NCI-H1417 (cell line): ENCODE data around the gene NDUFA6.
"Not testable (repeated sequence)": the region's sequence is repeated elsewhere in the genome, so short reads cannot be mapped to it uniquely, and the experiment has no call there.

Experiments used
- DNase-seq, 3 experiments: peaks; one replicate each; lab custom pipeline; 2025; lab: John Stamatoyannopoulos, UW

Gene NDUFA6

DNA sequence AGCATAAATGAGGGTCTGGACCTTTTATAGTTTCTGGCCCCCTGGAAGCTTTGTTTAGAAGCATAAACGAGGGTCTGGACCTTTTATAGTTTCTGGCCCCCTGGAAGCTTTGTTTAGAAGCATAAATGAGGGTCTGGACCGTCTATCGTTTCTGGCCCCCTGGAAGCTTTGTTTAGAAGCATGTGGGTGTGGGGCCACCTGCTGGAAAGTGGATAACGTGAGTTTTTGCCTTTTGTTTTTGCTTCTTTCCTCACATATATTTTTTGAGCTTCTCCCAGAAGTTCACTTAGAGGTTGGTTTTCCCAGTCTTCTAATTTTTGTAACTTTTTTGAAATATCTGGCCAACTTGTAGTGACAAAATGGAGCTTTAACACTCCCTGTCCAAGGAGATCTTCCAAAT lies 22.2 kb upstream of the NDUFA6 start:
- peak in 2 of 3 experiments; percentile 5 to 34 for DNase-seq

DNA sequence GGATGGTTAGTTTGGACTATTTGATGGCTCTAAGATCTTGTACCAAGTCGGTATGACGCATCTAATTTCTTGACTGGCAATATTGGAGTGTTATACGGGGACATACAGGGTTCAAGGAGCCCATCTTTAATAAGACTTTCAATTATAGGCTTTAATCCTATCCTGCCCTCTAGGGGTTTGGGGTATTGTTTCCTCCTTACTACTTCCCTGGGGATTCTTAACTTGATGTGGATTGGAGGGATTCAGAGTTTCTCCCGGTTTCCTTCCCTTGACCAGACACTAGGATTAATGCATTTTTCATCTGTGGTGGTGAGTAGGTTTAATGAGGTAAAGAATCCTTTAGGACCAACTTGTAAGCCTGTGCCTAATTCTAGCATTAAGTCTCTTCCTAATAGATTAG lies 21.2 kb upstream of the NDUFA6 start:
- DNase-seq: no peak

DNA sequence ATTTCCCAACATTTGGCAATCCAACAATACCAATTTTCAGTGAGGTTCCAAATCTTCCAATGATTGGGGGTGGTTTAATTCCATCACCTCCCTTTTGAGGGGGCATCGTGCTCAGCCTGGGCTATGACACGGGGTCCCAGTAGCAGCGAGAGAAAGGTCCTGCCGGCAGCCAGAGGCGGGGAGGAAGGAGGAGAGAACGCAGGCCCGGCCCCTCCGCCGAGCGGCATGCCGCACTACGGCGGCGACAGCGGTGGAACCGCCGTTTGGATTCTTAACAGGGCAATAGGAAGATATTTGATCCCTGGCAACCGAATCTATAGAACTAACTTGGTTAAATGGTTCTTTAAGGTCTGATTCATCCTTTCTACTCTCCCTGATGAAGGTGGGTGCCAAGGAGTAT lies 18.3 kb upstream of the NDUFA6 start:
- no peak for DNase-seq

DNA sequence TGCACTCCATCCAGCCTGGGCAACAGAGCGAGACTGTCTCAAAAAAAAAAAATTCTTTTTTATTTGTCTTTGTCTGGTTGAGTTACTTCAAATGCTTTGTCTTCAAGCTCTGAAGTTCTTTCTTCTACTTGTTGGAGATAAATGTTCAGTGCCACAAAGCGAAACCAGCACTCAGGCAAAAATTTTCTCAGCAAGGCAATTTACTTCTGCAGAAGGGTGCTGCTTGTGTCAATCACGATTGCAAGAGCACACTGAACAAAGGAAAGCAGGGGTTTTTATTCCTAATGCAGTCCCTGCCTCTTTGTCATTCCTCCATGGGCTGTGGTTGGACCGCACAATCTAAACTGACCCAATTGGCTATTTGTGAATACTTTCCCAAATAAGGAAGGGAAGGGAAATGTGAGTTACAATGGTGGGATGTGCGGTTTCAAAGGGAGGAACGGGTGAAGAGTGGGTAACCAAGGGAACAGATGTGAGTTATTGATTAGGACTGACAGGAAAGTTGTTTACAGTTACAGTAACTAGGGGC lies 13.8 kb upstream of the NDUFA6 start:
- not testable (repeated sequence) for DNase-seq

DNA sequence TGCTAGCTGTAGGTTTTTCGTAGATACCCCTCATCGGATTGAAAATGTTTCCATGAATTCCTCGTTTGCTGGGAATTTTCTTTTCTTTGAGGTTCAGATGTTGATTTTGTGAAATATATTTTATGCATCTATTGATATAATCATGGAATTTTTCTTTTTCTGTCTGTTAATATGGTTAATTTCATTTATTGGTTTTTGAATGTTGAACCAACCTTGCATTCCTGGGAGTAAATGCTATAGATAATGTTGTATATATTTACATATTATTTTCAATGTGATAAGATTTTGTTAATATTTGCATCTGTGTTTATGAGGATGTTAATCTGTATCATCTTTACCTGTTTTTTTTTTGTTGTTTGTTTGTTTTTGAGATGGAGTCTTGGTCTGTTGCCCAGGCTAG lies 10.6 kb upstream of the NDUFA6 start:
- no peak for DNase-seq

DNA sequence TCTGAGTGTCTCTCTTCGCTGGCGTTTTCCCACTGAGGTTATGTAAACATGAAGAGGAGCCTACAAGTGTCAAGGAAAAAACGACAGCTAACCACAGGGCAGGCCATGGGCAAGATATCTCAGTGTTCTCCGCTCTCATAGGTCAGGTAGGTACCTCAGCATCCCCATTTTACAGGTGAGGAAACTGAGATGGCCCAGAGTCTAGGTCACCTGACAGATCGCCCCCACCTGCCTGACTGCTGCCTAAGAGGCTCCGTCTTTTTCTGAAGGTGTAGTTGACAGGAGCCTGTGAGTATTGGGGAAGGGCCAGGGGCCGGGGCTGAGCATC lies 847 bp upstream of the NDUFA6 start:
- no peak for DNase-seq

DNA sequence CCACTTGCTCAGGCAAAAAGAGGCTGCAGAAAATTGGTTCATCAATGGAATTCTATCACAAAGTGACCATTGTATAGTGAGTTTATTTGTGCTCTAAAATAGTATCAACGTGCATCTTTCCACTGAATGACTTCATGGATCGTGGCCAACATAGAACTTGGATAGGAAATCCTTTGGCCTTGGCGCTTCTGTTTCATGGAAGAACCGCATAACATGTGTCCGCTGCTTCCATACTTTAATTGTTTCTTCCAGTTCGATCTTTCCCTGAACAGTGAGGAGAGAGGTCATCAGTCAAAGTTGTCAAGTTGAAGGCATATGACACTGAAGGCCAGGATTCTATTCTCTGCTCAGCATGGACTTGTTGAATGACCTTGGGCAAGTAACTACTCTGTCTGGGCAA lies 4.5 kb downstream of the NDUFA6 start:
- no peak for DNase-seq

DNA sequence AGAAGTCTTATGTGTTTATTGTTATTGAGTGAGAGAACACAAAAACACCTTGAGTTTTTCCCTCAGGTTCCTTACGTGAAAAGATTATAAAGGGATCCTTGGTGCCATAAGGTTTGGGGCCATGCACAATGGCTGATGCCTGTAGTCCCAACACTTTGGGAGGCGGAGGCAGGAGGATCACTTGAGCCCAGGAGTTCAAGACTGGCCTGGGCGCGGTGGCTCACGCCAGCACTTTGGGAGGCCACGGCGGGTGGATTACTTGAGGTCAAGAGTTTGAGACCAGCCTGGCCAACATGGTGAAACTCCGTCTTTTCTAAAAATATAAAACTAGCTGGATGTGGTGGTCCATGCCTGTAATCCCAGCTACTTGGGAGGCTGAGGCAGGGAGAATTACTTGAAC lies 5.7 kb downstream of the NDUFA6 start:
- no peak for DNase-seq

DNA sequence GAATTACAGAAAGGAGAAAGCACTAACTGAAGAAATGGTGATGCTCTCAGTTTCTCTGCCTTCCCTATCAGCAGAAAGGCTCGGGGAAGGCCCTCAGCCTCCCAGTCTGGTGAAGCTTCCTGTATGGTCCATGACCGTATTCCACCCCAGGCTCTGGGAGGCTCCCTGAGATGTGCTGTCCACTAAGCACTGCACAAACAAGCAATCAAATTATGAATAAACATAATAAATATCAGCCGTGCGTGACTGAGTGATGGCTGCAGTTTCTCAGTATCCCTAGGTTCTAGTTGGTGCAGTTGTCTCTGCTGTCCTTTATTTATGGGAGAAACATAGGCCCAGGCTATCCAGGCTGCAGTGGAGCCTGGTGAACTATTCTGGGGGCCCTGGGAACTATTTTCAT lies 7.5 kb downstream of the NDUFA6 start:
- DNase-seq: peak in 1 of 3 experiments; percentile 1

DNA sequence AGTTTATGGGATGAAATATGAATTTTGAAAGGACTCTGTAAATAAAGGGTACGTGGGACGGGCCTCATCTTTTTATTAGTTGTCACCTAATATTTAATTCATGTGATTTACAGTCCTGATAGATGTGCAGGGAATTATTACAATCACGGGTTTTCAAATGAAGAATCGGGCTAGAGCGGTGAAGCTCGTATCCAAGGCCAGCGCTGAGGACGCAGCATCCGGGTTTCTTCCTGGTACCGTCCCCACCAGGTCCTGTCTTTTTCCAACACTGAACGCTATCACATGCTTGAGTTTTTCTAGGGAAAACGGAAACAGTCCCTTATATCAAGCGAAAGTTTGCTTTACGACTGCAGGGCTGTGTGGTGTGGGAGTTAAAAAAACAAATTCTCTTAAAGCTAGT lies 10.3 kb downstream of the NDUFA6 start:
- peak; percentile 29 to 65 (median 32) for DNase-seq

DNA sequence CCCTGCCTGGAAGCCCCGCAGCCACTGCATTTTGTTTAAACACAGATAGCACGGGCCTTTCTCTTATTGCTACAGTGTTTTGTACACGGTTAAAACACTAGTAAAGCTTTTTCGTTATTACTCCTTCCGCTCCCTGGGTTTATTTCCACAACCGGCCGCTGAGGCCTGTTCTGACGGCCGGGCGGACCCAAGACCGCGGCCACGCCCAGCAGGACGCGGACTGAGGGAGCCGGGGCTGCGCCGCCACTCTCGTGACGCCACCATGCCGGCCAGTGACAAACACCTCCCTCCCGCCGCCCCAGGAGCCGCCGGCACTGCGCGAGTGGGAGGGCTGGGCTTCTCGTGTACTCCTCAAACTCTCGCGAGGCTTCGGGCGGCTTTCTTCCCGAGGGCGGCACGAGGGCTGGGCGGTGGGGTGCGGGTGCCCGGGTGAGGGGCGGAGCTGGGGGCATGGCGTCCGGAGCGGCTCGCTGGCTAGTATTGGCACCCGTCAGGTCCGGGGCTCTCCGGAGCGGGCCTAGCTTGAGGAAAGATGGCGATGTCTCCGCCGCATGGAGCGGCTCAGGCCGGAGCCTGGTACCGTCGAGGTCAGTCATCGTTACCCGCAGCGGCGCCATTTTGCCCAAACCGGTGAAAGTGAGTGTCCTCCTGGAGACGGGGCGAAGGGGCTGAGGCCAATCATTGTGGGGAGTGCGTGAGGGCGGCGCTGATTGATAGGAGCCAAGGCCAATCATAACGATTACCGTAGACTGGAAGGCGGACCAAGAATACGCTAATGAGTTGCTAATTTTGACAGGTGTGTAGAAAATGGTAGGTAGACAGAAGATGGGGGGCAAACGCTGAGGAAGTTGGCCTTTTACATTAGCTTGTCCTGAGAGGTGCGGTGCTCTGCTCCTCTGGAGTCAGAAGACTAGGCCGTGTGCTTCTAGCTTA lies 11.0 kb downstream of the NDUFA6 start, which contains the start of gene SMDT1:
Gene SMDT1, plus strand, starts transcription at position 382 of the 933 bp plus-strand sequence. Its CDS starts 69 bp downstream, at position 451.
- DNase-seq: peak; percentile 95 to 97 (median 95)

DNA sequence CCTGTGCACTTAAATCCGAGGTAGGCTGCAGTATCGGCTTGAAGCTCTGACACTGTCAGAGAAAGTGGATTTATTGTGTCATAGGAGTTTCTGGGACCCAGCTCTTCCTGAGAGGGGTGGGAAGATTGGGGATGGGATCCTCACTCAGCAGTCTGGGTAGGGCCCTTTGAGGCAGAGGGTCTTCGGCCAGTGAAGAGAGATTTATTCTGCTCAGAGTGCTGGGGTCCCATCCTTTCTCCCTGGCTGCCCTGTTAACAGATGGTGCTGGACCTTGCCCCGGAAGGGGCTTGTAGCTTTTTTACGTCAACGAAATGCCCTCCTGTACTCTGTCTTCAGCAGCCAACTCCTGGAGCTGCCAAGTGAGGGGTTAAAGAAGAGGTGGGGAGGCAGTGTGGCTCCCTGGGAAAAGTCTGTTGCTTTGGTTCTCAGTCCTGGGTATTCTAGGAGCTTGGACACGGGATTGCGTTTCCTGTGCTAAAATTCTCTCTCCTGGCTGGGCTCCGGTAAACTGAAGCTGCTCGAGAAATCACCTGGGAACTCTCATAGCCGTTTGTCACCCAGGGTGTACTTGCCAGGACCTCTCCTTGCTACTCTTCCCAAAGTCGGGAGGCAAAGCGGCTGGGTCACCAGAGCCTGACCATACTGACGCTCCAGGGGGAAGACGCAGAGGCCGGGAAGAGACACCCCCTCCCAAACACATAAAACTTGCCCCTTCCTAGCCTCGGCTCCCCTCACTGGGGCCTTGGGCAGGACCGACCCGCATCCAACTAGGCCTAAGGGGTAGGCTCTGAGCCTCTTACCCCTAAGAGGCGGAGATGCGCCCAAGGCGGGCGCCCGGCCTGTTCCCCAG lies 11.9 kb downstream of the NDUFA6 start:
- DNase-seq: no peak

DNA sequence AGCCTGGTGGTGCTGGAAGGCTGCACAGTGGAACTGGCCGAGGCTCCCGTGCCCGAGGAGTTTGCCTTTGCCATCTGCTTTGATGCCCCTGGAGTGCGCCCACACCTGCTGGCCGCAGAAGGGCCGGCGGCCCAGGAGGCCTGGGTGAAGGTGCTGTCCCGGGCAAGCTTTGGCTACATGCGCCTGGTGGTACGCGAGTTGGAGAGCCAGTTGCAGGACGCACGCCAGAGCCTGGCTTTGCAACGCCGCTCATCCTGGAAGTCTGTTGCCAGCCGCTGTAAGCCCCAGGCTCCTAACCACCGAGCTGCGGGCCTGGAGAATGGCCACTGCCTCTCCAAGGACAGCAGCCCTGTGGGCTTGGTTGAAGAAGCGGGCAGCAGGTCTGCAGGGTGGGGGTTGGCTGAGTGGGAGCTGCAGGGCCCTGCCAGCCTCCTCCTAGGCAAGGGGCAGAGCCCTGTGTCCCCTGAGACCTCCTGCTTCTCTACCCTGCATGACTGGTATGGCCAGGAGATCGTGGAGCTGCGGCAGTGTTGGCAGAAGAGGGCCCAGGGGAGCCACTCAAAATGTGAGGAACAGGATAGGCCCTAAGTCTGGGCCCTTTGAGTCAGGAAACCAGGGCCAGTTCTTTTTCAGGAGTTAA lies 13.0 kb downstream of the NDUFA6 start:
- no peak for DNase-seq

DNA sequence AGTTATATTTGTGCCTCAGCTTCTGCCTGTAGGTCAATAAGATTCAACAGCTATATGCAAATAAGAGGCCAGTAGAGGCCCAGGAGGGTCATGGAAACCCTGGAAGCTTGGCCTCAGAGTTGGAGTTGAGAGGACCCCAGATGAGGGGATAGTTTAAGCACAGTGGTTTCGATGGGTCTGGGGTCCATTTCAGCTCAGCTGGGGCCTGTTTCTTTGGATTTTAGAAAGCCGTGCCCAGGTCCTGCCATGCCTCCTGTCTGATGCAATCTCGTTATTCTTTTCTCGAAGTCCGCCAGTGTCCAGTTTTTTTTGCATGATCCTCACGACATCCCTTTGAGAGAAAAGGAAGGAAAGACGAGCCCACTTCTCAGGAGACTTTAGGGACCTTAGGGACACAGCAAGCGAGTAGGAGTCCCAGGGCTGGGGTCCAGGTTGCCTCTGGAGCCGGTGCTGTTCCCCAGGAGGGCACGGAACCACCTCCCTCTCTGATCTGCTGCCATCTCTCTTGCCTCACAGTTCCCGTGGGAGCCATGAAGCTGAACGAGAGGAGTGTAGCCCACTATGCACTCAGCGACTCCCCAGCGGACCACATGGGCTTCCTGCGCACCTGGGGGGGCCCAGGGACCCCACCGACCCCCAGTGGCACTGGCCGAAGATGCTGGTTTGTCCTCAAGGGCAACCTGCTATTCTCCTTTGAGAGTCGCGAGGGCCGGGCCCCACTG lies 13.6 kb downstream of the NDUFA6 start:
- no peak for DNase-seq

DNA sequence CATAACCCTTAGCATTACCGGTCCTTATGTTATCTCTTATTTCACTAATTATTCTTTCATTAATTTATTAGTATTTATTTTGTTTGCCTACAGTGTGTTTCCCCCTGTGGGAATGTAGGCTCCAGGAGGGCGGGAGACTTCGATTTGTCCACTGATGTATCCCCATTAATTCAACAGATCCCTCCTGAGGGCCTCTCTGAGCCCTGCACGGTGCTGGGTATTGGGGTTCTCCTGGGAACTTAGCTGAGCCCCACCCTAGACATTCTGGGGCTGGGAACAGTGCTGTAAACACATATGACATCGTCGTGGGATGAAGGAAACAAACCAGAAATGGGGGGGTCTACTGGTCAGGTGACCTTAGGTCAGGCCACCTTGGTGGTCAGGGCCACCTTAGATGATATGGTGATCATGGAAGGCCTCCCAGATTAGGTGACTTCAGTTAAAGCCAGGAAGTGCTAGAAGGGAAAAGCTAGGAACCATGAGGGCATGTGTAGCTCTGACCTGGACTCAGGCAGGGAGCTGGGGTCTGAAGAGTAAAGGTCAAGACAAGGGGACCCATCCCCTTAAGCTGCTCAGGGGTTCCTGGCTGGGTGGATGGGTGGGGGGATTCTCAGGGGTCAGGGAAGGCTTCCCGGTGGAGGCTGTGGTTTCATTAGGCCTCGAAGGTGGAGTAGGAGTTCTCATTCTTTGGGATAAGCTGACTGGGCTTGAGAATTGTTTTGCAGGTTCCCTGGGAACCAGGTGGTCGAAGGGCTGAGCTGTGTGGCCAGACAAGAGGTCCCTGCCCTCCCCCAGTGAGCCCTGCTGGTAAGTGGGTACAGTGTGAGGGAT lies 15.5 kb downstream of the NDUFA6 start:
- DNase-seq: no peak

DNA sequence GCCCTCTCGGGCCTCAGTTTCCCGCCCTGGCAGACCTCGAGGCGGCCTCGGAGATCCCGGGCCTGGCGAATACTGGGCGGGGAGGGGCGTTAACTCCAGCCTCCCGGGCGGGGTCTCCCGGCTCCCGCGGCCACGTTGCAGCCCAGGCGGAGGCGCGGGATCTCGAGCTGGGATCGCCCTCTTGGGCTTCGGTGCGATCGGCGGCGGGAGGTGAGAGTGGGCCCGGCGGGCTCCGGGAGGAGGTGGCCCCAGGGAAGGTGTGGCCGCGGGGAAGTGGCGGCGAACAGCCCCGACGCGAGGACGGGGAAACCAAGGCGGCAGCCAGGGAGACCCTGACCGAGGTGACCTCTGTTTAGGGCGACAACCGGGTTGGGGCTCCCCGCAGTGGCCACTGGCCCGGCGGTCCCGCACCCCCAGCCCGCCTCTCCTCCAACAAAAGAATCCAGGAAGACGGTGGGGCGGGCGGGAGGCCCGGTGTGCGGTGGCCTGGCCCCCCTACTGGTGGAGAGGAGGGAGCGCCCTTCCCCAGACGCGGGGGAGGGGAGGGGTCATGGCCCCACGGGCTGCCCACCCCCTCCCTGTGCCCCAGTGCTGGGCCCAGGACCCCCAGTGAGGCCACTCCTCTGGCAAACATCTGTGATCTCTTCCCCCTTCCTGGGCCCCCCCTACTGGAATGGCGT lies 16.3 kb downstream of the NDUFA6 start, which contains the start of gene PHETA2:
Gene PHETA2, plus strand, starts transcription at position 117 of the 680 bp plus-strand sequence. CDS start 3,046 bp downstream, outside the sequence.
- DNase-seq: no peak

DNA sequence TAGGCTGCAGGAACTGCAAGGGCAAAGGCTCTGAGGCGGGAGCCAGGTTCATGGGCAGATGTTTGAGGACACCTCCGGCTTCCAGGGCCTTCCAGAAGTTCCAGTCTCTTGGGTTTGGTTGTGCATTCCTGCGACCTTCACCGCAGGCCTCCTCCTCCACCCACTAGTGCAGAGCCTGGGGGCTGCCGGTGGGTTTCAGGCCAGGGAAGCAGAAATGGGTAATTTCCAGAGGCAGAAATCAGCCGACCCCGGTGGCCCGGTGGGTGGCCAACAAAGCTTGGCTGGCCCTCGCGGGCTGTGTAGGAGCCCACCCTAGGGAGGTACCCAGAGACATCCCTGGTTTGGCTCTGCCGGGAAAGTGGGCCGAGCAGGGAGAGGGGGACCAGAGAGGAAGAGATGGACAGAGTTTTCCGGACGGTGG lies 16.9 kb downstream of the NDUFA6 start:
- DNase-seq: no peak

DNA sequence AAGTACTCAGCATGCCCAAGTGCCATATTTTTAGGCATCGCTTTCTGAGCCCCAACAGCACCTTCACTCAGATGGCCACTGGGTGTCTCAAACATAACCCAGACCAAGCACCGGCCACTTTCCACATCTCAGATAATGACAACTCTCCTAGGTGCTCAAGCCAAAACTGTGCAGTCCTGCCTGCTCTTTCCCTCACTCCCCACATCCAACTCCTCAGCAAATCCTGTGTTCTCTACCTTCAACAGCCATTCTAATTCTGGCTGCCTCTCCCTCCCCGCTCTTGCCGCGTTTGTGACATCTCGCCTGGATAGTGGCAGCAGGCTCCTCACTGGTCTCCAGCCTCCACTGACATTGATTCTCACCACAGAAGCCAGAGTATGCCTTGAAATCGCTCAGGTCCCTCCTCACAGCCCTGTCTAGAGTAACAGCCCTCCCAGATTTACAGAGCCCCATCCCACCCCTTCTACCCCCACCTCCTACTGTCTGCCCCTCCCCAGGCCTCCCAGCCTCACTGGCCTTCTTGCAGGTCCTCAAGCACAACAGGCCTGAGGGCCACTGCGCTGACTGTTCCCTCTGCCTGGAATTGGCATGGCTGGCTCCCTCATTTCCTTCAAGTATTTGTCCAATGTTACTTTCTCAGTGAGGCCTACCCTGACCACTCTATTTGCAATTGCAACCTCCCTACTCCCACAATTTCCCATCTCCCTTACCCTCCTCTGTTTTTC lies 17.8 kb downstream of the NDUFA6 start:
- no peak for DNase-seq

DNA sequence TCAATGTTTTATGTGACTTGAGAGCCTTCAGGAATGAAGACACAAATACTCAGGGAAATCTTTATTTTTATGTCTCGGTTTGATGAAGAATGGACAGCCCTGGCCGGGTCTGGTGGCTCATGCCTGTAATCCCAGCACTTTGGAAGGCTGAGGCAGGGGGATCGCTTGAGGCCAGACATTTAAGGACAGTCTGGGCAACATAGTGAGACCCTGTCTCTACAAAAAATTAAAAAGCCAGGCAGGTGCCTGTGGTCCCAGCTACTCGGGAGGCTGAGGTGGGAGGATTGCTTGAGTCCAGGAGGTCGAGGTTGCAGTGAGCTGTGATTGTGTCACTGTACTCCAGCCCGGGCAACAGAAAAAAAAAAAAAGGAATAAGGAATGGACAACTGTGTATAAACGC lies 19.1 kb downstream of the NDUFA6 start:
- DNase-seq: not testable (repeated sequence)
